ENCODE results near the gene MEIS3. TPM values are rescaled to one million over a fixed set of nuclear protein-coding genes. Genes with fewer than 3 reads are reported as not detected.

MEIS3 gene
- total RNA-seq, 1 experiment from 2014 or later, result 9.6 TPM

- Histone ChIP-seq H3K36me3 (ENCODE audit: insufficient read depth, low read length, poor library complexity, severe bottlenecking) (peaks cover 55% of the 10 kb centered on the region), H3K27ac (ENCODE audit: low read depth, low read length, poor library complexity, severe bottlenecking) (no peak overlapping the region), H3K9me3 (ENCODE audit: low read depth, low read length, poor library complexity, severe bottlenecking) (no peaks in the 10 kb centered on the region), H3K4me3 (ENCODE audit: low read depth, low read length, poor library complexity, severe bottlenecking) (no peak overlapping the region), H3K4me1 (ENCODE audit: insufficient read depth, low read length, poor library complexity, severe bottlenecking) (no peaks in the 10 kb centered on the region), H3K27me3 (replicated peaks; ENCODE audit: insufficient read depth, low read depth, low read length, poor library complexity) (no peaks in the 10 kb centered on the region)
- no TSS peak for BruUV-seq (replicated peaks)
- DNase-seq (ENCODE audit: low spot score), result no peak
- no peak for TF ChIP-seq EZH2 (IDR thresholded peaks at IDR 0.05; ENCODE audit: borderline replicate concordance, low read depth, low read length, poor library complexity, severe bottlenecking)
- no peak for TF ChIP-seq CTCF (conservative IDR thresholded peaks at IDR 0.05; ENCODE audit: low read depth, low read length)
- intact Hi-C loops (cut with micrococcal nuclease; ENCODE audit: unreplicated experiment), result no loop called here
- ChIA-PET CTCF (no interaction called here), POLR2A (ENCODE audit: low non-redundant PET) (no interaction called here)
These were observed 44.2 kb downstream of the MEIS3 start for GRCh38 chr19:47374876-47375693.

GRCh38 chr19:47373246-47374240, 45.8 kb downstream of the MEIS3 start:
- intact Hi-C loops (cut with micrococcal nuclease; ENCODE audit: unreplicated experiment), result no loop called here
- Histone ChIP-seq H3K4me1 (ENCODE audit: insufficient read depth, low read length, poor library complexity, severe bottlenecking) (no peaks in the 10 kb centered on the region), H3K9me3 (ENCODE audit: low read depth, low read length, poor library complexity, severe bottlenecking) (no peaks in the 10 kb centered on the region), H3K4me3 (ENCODE audit: low read depth, low read length, poor library complexity, severe bottlenecking) (no peak overlapping the region), H3K27me3 (replicated peaks; ENCODE audit: insufficient read depth, low read depth, low read length, poor library complexity) (no peaks in the 10 kb centered on the region), H3K36me3 (ENCODE audit: insufficient read depth, low read length, poor library complexity, severe bottlenecking) (peaks cover 57% of the 10 kb centered on the region), H3K27ac (ENCODE audit: low read depth, low read length, poor library complexity, severe bottlenecking) (no peak overlapping the region)
- BruUV-seq (replicated peaks), result no TSS peak
- DNase-seq (ENCODE audit: low spot score), result no peak
- POLR2A ChIA-PET (ENCODE audit: low non-redundant PET), result no interaction called here
- CTCF ChIA-PET, result no interaction called here
- TF ChIP-seq CTCF (conservative IDR thresholded peaks at IDR 0.05; ENCODE audit: low read depth, low read length), result no peak
- TF ChIP-seq EZH2 (IDR thresholded peaks at IDR 0.05; ENCODE audit: borderline replicate concordance, low read depth, low read length, poor library complexity, severe bottlenecking), result no peak

- Histone ChIP-seq H3K36me3 (ENCODE audit: insufficient read depth, low read length, poor library complexity, severe bottlenecking) (peaks cover 57% of the 10 kb centered on the region), H3K27ac (ENCODE audit: low read depth, low read length, poor library complexity, severe bottlenecking) (no peak overlapping the region), H3K4me3 (ENCODE audit: low read depth, low read length, poor library complexity, severe bottlenecking) (no peak overlapping the region), H3K4me1 (ENCODE audit: insufficient read depth, low read length, poor library complexity, severe bottlenecking) (no peaks in the 10 kb centered on the region), H3K27me3 (replicated peaks; ENCODE audit: insufficient read depth, low read depth, low read length, poor library complexity) (no peaks in the 10 kb centered on the region), H3K9me3 (ENCODE audit: low read depth, low read length, poor library complexity, severe bottlenecking) (no peaks in the 10 kb centered on the region)
- DNase-seq (ENCODE audit: low spot score), result no peak
- intact Hi-C loops (cut with micrococcal nuclease; ENCODE audit: unreplicated experiment), result no loop called here
- TF ChIP-seq EZH2 (IDR thresholded peaks at IDR 0.05; ENCODE audit: borderline replicate concordance, low read depth, low read length, poor library complexity, severe bottlenecking), result no peak
- TF ChIP-seq CTCF (conservative IDR thresholded peaks at IDR 0.05; ENCODE audit: low read depth, low read length), result no peak
- BruUV-seq (replicated peaks), result no TSS peak
- ChIA-PET POLR2A (ENCODE audit: low non-redundant PET) (no interaction called here), CTCF (no interaction called here)
These were observed 46.7 kb downstream of the MEIS3 start for GRCh38 chr19:47372603-47373002.

Data from A673 (cell line).